Renal cortical epithelial cell (primary cell): ENCODE data around the gene ZNF701. TPM values are rescaled to one million over a fixed set of nuclear protein-coding genes. Genes with fewer than 3 reads are reported as not detected.

Experiments
- total RNA-seq: library from RNA; depleted of rRNA; stranded (reverse); fragments of >200 nt; gene quantifications from 2 replicates; pipeline ENCODE4 v1.2.3, GENCODE V29; 2014

The ZNF701 gene
- total RNA-seq, 1 donor from 2014 or later: 33.4 TPM

Other genes starting within 250 kb of the ZNF701 start
- gene ZNF610, start 234.0 kb upstream of the ZNF701 start, total RNA-seq: 2.3 and 6.0 TPM in 2 replicates
- 23.1 and 32.5 TPM in 2 replicates for gene ZNF880, start 200.4 kb upstream of the ZNF701 start, total RNA-seq
- 19.1 and 28.2 TPM in 2 replicates for gene ZNF528, start 172.4 kb upstream of the ZNF701 start, total RNA-seq
- gene ZNF534, start 141.1 kb upstream of the ZNF701 start, total RNA-seq: not detected in 2 replicates
- 3.5 and 6.5 TPM in 2 replicates for gene ZNF578, start 116.7 kb upstream of the ZNF701 start, total RNA-seq
- 16.8 and 62.0 TPM in 2 replicates for gene ZNF808, start 42.6 kb upstream of the ZNF701 start, total RNA-seq
- gene ZNF83, start 68.1 kb downstream of the ZNF701 start, total RNA-seq: 68.8 and 165 TPM in 2 replicates
- gene ZNF611, start 164.8 kb downstream of the ZNF701 start, total RNA-seq: 27.4 and 77.3 TPM in 2 replicates
- gene ZNF600, start 216.5 kb downstream of the ZNF701 start, total RNA-seq: 10.2 and 10.8 TPM in 2 replicates